Stomach (tissue), 4 donors: Measurements from ENCODE around the gene DHX29.

ENCODE experiments used
- CTCF ChIP-seq, 7 experiments: fragments of 450-650 bp in 4 of 7; fragments of 200-600 bp in 3 of 7; sonication (generic) in 3 of 7; IDR thresholded peaks; one replicate each; pipeline ENCODE4 v1.5.1; 2016 to 2019; ENCODE audit warnings: antibody characterized with exemption in 7 of 7, control low read depth in 2 of 7, mild to moderate bottlenecking in 1 of 7
- EP300 ChIP-seq: sonication (generic); formaldehyde crosslinking; IDR thresholded peaks from one replicate; pipeline ENCODE4 v1.6.1; 2017; ENCODE audit warnings: antibody characterized with exemption

GRCh38 chr5:55350754-55351153 is 43.3 kb upstream of the DHX29 start:
- TF ChIP-seq CTCF (IDR thresholded peaks at IDR 0.05) (no peak), EP300 (no peak)
